HCT116 (cell line): ENCODE measurements around the gene CPED1. TPM values are rescaled to one million over a fixed set of nuclear protein-coding genes. Genes with fewer than 3 reads are reported as not detected.

Experiments used
- ATAC-seq: fragments of 200-7000 bp; cut with Tn5 transposase; 2 replicates; pipeline ENCODE4 v1.9.1; 2020; ENCODE audit warnings: mild to moderate bottlenecking, moderate library complexity
- BruUV-seq: library from RNA; stranded (reverse); fragments of 400-500 nt; replicated peaks from 2 replicates; lab custom pipeline; 2021; lab: Mats Ljungman, UMichigan
- CTCF ChIA-PET: fragments of 300-600 bp; sonication (Branson Sonifier 250); formaldehyde crosslinking; loops from one replicate; lab custom pipeline; 2021; ENCODE audit warnings: antibody characterized with exemption; lab: Charles Lee
- POLR2A ChIA-PET: fragments of 300-600, 350-600 bp; sonication (Branson Sonifier 250); formaldehyde crosslinking; loops from one replicate; lab custom pipeline; 2021; ENCODE audit warnings: antibody characterized with exemption; lab: Charles Lee
- RAD21 ChIA-PET, 2 experiments: fragments of 300-600 bp; sonication (Branson Sonifier 250); formaldehyde crosslinking; loops; one replicate each; lab custom pipeline; 2023; ENCODE audit warnings: low total read pairs in 2 of 2; ENCODE audit not compliant: uncharacterized antibody in 2 of 2, unreplicated experiment in 2 of 2, low non-redundant PET in 1 of 2; lab: Charles Lee
- DNase-seq: peaks from one replicate; pipeline ENCODE4 v3.0.0-alpha.2; 2010; ENCODE audit warnings: low read depth, low spot score
- H2AFZ ChIP-seq: fragments of 200-600 bp; shearing (Covaris generic), sonication (generic); 2 replicates; pipeline ENCODE4 v1.6.1; 2017; ENCODE audit warnings: low read depth, mixed run types, mixed read lengths, antibody characterized with exemption, low read length; ENCODE audit not compliant: poor library complexity, severe bottlenecking
- H3K27ac ChIP-seq: 2 replicates; pipeline ENCODE4 v1.5.1; 2012; ENCODE audit warnings: low read depth, low read length
- H3K27me3 ChIP-seq: fragments of 200-600 bp; sonication (generic); 2 replicates; pipeline ENCODE4 v1.6.1; 2016; ENCODE audit warnings: mixed run types, low read length, mixed read lengths; ENCODE audit not compliant: insufficient read depth
- H3K36me3 ChIP-seq, 2 experiments: fragments of 200-500 bp in 1 of 2; fragments of 200-600 bp in 1 of 2; sonication (Bioruptor generic) in 1 of 2; sonication (generic) in 1 of 2; 2 replicates each; pipeline versions ENCODE4 v1.5.1 to v1.6.1; 2014 to 2016; ENCODE audit warnings: low read length in 2 of 2, inconsistent platforms in 1 of 2, mixed read lengths in 1 of 2, mixed run types in 1 of 2; ENCODE audit not compliant: insufficient read depth in 2 of 2, control insufficient read depth in 1 of 2
- H3K4me1 ChIP-seq, 2 experiments: fragments of 200-600 bp in 1 of 2; sonication (generic) in 1 of 2; 2 replicates each; pipeline versions ENCODE4 v1.5.1 to v1.6.1; 2012 to 2017; ENCODE audit warnings: low read length in 2 of 2, inconsistent platforms in 1 of 2, mild to moderate bottlenecking in 1 of 2, mixed read lengths in 1 of 2, mixed run types in 1 of 2, moderate library complexity in 1 of 2; ENCODE audit not compliant: insufficient read depth in 2 of 2, control insufficient read depth in 1 of 2
- H3K4me2 ChIP-seq: fragments of 200-600 bp; sonication (generic); 2 replicates; pipeline ENCODE4 v1.6.1; 2017; ENCODE audit warnings: mixed run types, low read length, mixed read lengths
- H3K4me3 ChIP-seq, 2 experiments: fragments of 200-600 bp in 1 of 2; sonication (generic) in 1 of 2; replicated peaks in 1 of 2; 2 replicates each; pipeline ENCODE4 v1.5.1; 2011 to 2016; ENCODE audit warnings: low read length in 2 of 2, control low read depth in 1 of 2, low read depth in 1 of 2, mild to moderate bottlenecking in 1 of 2, mixed read lengths in 1 of 2, mixed run types in 1 of 2
- H3K79me2 ChIP-seq: fragments of 200-600 bp; sonication (generic); 2 replicates; pipeline ENCODE4 v1.6.1; 2017; ENCODE audit warnings: mild to moderate bottlenecking, mixed run types, low read length, moderate library complexity, mixed read lengths; ENCODE audit not compliant: insufficient read depth
- H3K9ac ChIP-seq: fragments of 200-600 bp; sonication (generic); 2 replicates; pipeline ENCODE4 v1.6.1; 2016; ENCODE audit warnings: low read length, mixed read lengths
- H3K9me2 ChIP-seq: fragments of 200-600 bp; sonication (generic), shearing (Covaris generic); 2 replicates; pipeline ENCODE4 v1.6.1; 2017; ENCODE audit warnings: mixed run types, mild to moderate bottlenecking, moderate library complexity; ENCODE audit not compliant: insufficient read depth
- H3K9me3 ChIP-seq, 2 experiments: fragments of 200-500 bp in 1 of 2; fragments of 200-600 bp in 1 of 2; sonication (Bioruptor generic) in 1 of 2; sonication (generic) in 1 of 2; 2 replicates each; pipeline ENCODE4 v1.6.1; 2014 to 2017; ENCODE audit warnings: low read length in 2 of 2, mixed read lengths in 2 of 2, inconsistent platforms in 1 of 2, low read depth in 1 of 2, mild to moderate bottlenecking in 1 of 2, mixed run types in 1 of 2, moderate library complexity in 1 of 2; ENCODE audit not compliant: control insufficient read depth in 1 of 2, insufficient read depth in 1 of 2
- H4K20me1 ChIP-seq: fragments of 200-600 bp; sonication (generic), shearing (Covaris generic); 2 replicates; pipeline ENCODE4 v1.6.1; 2017; ENCODE audit warnings: mixed run types, mild to moderate bottlenecking, moderate library complexity; ENCODE audit not compliant: insufficient read depth
- ATF3 ChIP-seq: IDR thresholded peaks from 2 replicates; pipeline ENCODE4 v1.6.1; 2012
- CBX3 ChIP-seq: IDR thresholded peaks from 2 replicates; pipeline ENCODE4 v1.6.1; 2012; ENCODE audit warnings: low read depth
- CEBPB ChIP-seq: IDR thresholded peaks from 2 replicates; pipeline ENCODE4 v1.6.1; 2012; ENCODE audit warnings: low read depth
- CTCF ChIP-seq, 3 experiments: fragments of 200-600 bp in 1 of 3; sonication (generic) in 1 of 3; IDR thresholded peaks in 2 of 3; conservative IDR thresholded peaks in 1 of 3; 2 replicates each; pipeline ENCODE4 v1.5.1; 2012 to 2017; ENCODE audit warnings: low read depth in 2 of 3, low read length in 2 of 3, antibody characterized with exemption in 1 of 3, borderline replicate concordance in 1 of 3, control low read depth in 1 of 3, mild to moderate bottlenecking in 1 of 3, mixed read lengths in 1 of 3, mixed run types in 1 of 3, moderate library complexity in 1 of 3; ENCODE audit not compliant: insufficient read depth in 1 of 3
- EGR1 ChIP-seq: IDR thresholded peaks from 2 replicates; pipeline ENCODE4 v1.6.1; 2012; ENCODE audit warnings: low read depth
- ELF1 ChIP-seq: IDR thresholded peaks from 2 replicates; pipeline ENCODE4 v1.6.1; 2012; ENCODE audit warnings: low read depth, borderline replicate concordance
- EZH2 ChIP-seq: fragments of 200-600 bp; sonication (generic); IDR thresholded peaks from 2 replicates; pipeline ENCODE4 v1.6.1; 2017; ENCODE audit warnings: antibody characterized with exemption, mixed run types
- EZH2phosphoT487 ChIP-seq: fragments of 200-600 bp; IDR thresholded peaks from 2 replicates; pipeline ENCODE4 v1.6.1; 2018; ENCODE audit warnings: antibody characterized with exemption, borderline replicate concordance
- FOSL1 ChIP-seq: IDR thresholded peaks from 2 replicates; pipeline ENCODE4 v1.6.1; 2012; ENCODE audit warnings: low read depth
- JUND ChIP-seq: IDR thresholded peaks from 2 replicates; pipeline ENCODE4 v1.6.1; 2012
- MAX ChIP-seq: IDR thresholded peaks from 2 replicates; pipeline ENCODE4 v1.6.1; 2012
- POLR2A ChIP-seq: IDR thresholded peaks from 2 replicates; pipeline ENCODE4 v1.7.0; 2011; ENCODE audit warnings: borderline replicate concordance; ENCODE audit not compliant: insufficient read depth, insufficient read length; ENCODE audit errors: extremely low read depth
- POLR2AphosphoS5 ChIP-seq: IDR thresholded peaks from 2 replicates; pipeline ENCODE4 v1.6.1; 2011; ENCODE audit warnings: mild to moderate bottlenecking, low read depth, low read length, moderate library complexity
- REST ChIP-seq: IDR thresholded peaks from 2 replicates; pipeline ENCODE4 v1.6.1; 2012; ENCODE audit warnings: low read depth
- SRF ChIP-seq: IDR thresholded peaks from 2 replicates; pipeline ENCODE4 v1.6.1; 2012; ENCODE audit warnings: low read depth
- TCF7L2 ChIP-seq: IDR thresholded peaks from 2 replicates; pipeline ENCODE4 v1.7.0; 2011; ENCODE audit warnings: borderline replicate concordance, inconsistent platforms; ENCODE audit not compliant: insufficient read depth, insufficient read length; ENCODE audit errors: extremely low read depth
- ZFX ChIP-seq: fragments of 450-650 bp; IDR thresholded peaks from 2 replicates; pipeline ENCODE4 v1.6.1; 2017
- ZNF274 ChIP-seq: fragments of 200-500 bp; sonication (Bioruptor generic); IDR thresholded peaks from 2 replicates; pipeline ENCODE4 v1.6.1; 2014; ENCODE audit warnings: mild to moderate bottlenecking, low read depth, low read length, inconsistent platforms
- intact Hi-C: fragments of 100-400 bp; cut with micrococcal nuclease; formaldehyde crosslinking; loops from 2 replicates; pipeline ENCODE4 v1.10.0; 2022
- total RNA-seq: library from RNA; stranded (reverse); gene quantifications from one replicate; pipeline ENCODE4 v1.2.1, GENCODE V29; 2021; ENCODE audit not compliant: unreplicated experiment

Gene CPED1
- total RNA-seq, 1 experiment from 2014 or later = 1.2 TPM

- Histone ChIP-seq H3K9me3 (no peaks in the 10 kb centered on the region), H3K4me1 (no peaks in the 10 kb centered on the region), H3K79me2 (no peaks in the 10 kb centered on the region), H3K9me2 (no peaks in the 10 kb centered on the region), H3K9ac (no peak overlapping the region), H3K27ac (no peak overlapping the region), H3K4me2 (no peak overlapping the region), H4K20me1 (no peaks in the 10 kb centered on the region), H3K36me3 (no peaks in the 10 kb centered on the region), H3K27me3 (no peaks in the 10 kb centered on the region), H3K4me3 (no peak overlapping the region), H2AFZ (no peak overlapping the region)
- CTCF ChIA-PET = no interaction called here
- ATAC-seq = no peak
- intact Hi-C loops = no loop called here
- TF ChIP-seq EZH2phosphoT487 (no peak), CTCF (IDR thresholded peaks at IDR 0.05 in 2 of 3, conservative IDR thresholded peaks at IDR 0.05 in 1 of 3; ENCODE audit: borderline replicate concordance in 1 of 3, insufficient read depth in 1 of 3, low read depth in 2 of 3, low read length in 2 of 3) (no peak), ELF1 (no peak), SRF (no peak), JUND (no peak), ATF3 (no peak), FOSL1 (no peak), EZH2 (no peak), REST (no peak), ZFX (no peak), CEBPB (no peak), MAX (no peak), POLR2A (no peak), ZNF274 (no peak), CBX3 (no peak), POLR2AphosphoS5 (no peak), EGR1 (no peak), TCF7L2 (no peak)
- RAD21 ChIA-PET = no interaction called here
- POLR2A ChIA-PET = no interaction called here
- no peak for DNase-seq
- BruUV-seq = no TSS peak
Measured at GRCh38 chr7:121015560-121015959, 27.0 kb downstream of the CPED1 start.
